Subcutaneous adipose tissue (tissue), 4 donors: ENCODE measurements around the gene KCNIP1. TPM values are rescaled to one million over a fixed set of nuclear protein-coding genes. Genes with fewer than 3 reads are reported as not detected.

Experiments used
- CTCF ChIP-seq: fragments of 450-650 bp; IDR thresholded peaks from one replicate; pipeline ENCODE4 v1.5.1; 2016; ENCODE audit warnings: low read depth, mild to moderate bottlenecking, control low read depth, antibody characterized with exemption, moderate library complexity
- total RNA-seq, 4 donors: library from RNA; depleted of rRNA; stranded (reverse); fragments of >200 nt; gene quantifications; one replicate each; pipeline ENCODE4 v1.1.0, GENCODE V29; 2016

KCNIP1 gene
- total RNA-seq, 4 donors from 2014 or later: 6.4 TPM; not detected in 3

- no peak for TF ChIP-seq CTCF
Measured at GRCh38 chr5:170483701-170484458, 19.9 kb upstream of the KCNIP1 start.

GRCh38 chr5:170484459-170484831, 19.4 kb upstream of the KCNIP1 start:
- TF ChIP-seq CTCF: no peak

- TF ChIP-seq CTCF: no peak
Measured at GRCh38 chr5:170484847-170485615, 18.8 kb upstream of the KCNIP1 start.

- TF ChIP-seq CTCF: no peak
Measured at GRCh38 chr5:170485616-170485911, 18.3 kb upstream of the KCNIP1 start.

GRCh38 chr5:170486371-170486770, 17.4 kb upstream of the KCNIP1 start:
- TF ChIP-seq CTCF: no peak

- TF ChIP-seq CTCF: no peak
Measured at GRCh38 chr5:170488570-170488969, 15.2 kb upstream of the KCNIP1 start.

- TF ChIP-seq CTCF: no peak
Measured at GRCh38 chr5:170489199-170489598, 14.6 kb upstream of the KCNIP1 start.
